ENCODE data around the gene BEST4. TPM values are rescaled to one million over a fixed set of nuclear protein-coding genes. Genes with fewer than 3 reads are reported as not detected.
A peak's percentile ranks its signal among the peaks of the same experiment; 100 is the strongest.
"Not testable (repeated sequence)": the region's sequence is repeated elsewhere in the genome, so short reads cannot be mapped to it uniquely, and the experiment has no call there.

Gene BEST4
- total RNA-seq, 2 experiments from 2014 or later, result 0.26 to 0.42 TPM

- CTCF ChIA-PET, result interaction anchor here (0.6 to 1.9 kb wide), 13 partner anchors 8 to 238 kb away, joined by 3 to 11 read pairs (median 5); partner anchors contain the start of genes BEST4, KIF2C, PLK3 and RNU5D-1
- Mint-ChIP-seq H3K36me3 (ENCODE audit: low read depth) (peaks cover 56% of the 10 kb centered on the region), H3K27me3 (ENCODE audit: low read depth) (no peaks in the 10 kb centered on the region), H3K4me1 (ENCODE audit: low read depth) (peaks cover 34% of the 10 kb centered on the region), H3K27ac (peak overlapping the region; percentile 97), H3K9me3 (ENCODE audit: insufficient read depth) (no peaks in the 10 kb centered on the region), H3K4me3 (peak overlapping the region; percentile 86)
- DNase-seq (peak; percentile 54), ATAC-seq (peak; percentile 28)
- POLR2A ChIA-PET, result interaction anchor here (0.6 to 5.9 kb wide), 25 partner anchors 8 to 746 kb away, joined by 3 to 113 read pairs (median 14); partner anchors contain the start of genes BEST4, BTBD19, DYNLT4 and EIF2B3
These were observed 11.8 kb downstream of the BEST4 start for GRCh38 chr1:44775930-44776729.

GRCh38 chr1:44775078-44775929, 12.7 kb downstream of the BEST4 start, which contains the start of gene RPS8:
Gene RPS8, plus strand, starts transcription at chr1:44775540. Its CDS starts 57 bp downstream, at chr1:44775597.
- peak; percentile 80 for ATAC-seq
- peaks cover 48% of the 10 kb centered on the region for H3K36me3 Mint-ChIP-seq (ENCODE audit: low read depth)

GRCh38 chr1:44766421-44766820, 21.5 kb downstream of the BEST4 start:
- ChIA-PET CTCF (interaction anchor here (1.3 kb wide), 1 partner anchor 34 kb away, joined by 3 read pairs; the partner anchor contains the start of gene PLK3), POLR2A (interaction anchor here (0.7 to 3.6 kb wide), 6 partner anchors 8 to 45 kb away, joined by 4 to 29 read pairs (median 6); partner anchors contain the start of genes RNU5D-1 and RPS8)
- H3K27ac Mint-ChIP-seq; DNase-seq; ATAC-seq; H3K9me3 Mint-ChIP-seq (ENCODE audit: insufficient read depth); H3K4me3 Mint-ChIP-seq; H3K27me3 Mint-ChIP-seq (ENCODE audit: low read depth); H3K4me1 Mint-ChIP-seq (ENCODE audit: low read depth): not testable (repeated sequence)
- peaks cover 52% of the 10 kb centered on the region for H3K36me3 Mint-ChIP-seq (ENCODE audit: low read depth)

More at GRCh38 chr1:44775078-44775929, 12.7 kb downstream of the BEST4 start, which contains the start of gene RPS8:
- ChIA-PET POLR2A (interaction anchor here (0.6 to 5.9 kb wide), 28 partner anchors 9 to 809 kb away, joined by 3 to 113 read pairs (median 11); partner anchors contain the start of genes BEST4, BTBD19, DYNLT4 and EIF2B3), CTCF (interaction anchor here (0.6 to 1.9 kb wide), 16 partner anchors 9 to 239 kb away, joined by 3 to 11 read pairs (median 4); partner anchors contain the start of genes BEST4, KIF2C, PLK3 and RNU5D-1)
- peak; percentile 95 for DNase-seq
- no peaks in the 10 kb centered on the region for H3K9me3 Mint-ChIP-seq (ENCODE audit: insufficient read depth)
- peak within 1 kb of the TSS; percentile 86 for H3K4me3 Mint-ChIP-seq
- peak within 1 kb of the TSS; percentile 97 for H3K27ac Mint-ChIP-seq
- H3K27me3 Mint-ChIP-seq (ENCODE audit: low read depth), result no peaks in the 10 kb centered on the region
- peaks cover 33% of the 10 kb centered on the region for H3K4me1 Mint-ChIP-seq (ENCODE audit: low read depth)

- peaks cover 15% of the 10 kb centered on the region for H3K4me1 Mint-ChIP-seq (ENCODE audit: low read depth)
- ChIA-PET CTCF (interaction anchor here (2.0 kb wide), 1 partner anchor 30 kb away, joined by 5 read pairs; the partner anchor contains the start of gene RNU5D-1), POLR2A (interaction anchor here (0.7 to 3.8 kb wide), 4 partner anchors 14 to 30 kb away, joined by 3 to 19 read pairs (median 15); partner anchors contain the start of genes RNU5D-1 and RPS8)
- DNase-seq (no peak), ATAC-seq (no peak)
- no peaks in the 10 kb centered on the region for H3K27me3 Mint-ChIP-seq (ENCODE audit: low read depth)
- no peaks in the 10 kb centered on the region for H3K9me3 Mint-ChIP-seq (ENCODE audit: insufficient read depth)
- no peak overlapping the region for H3K27ac Mint-ChIP-seq
- H3K4me3 Mint-ChIP-seq, result no peak overlapping the region
- H3K36me3 Mint-ChIP-seq (ENCODE audit: low read depth), result peaks cover 74% of the 10 kb centered on the region
These were observed 27.1 kb downstream of the BEST4 start for GRCh38 chr1:44760876-44761275.

- ATAC-seq (no peak), DNase-seq (no peak)
- H3K4me1 Mint-ChIP-seq (ENCODE audit: low read depth), result peaks cover 20% of the 10 kb centered on the region
- no peaks in the 10 kb centered on the region for H3K9me3 Mint-ChIP-seq (ENCODE audit: insufficient read depth)
- peaks cover 83% of the 10 kb centered on the region for H3K36me3 Mint-ChIP-seq (ENCODE audit: low read depth)
- H3K4me3 Mint-ChIP-seq, result no peak overlapping the region
- no peaks in the 10 kb centered on the region for H3K27me3 Mint-ChIP-seq (ENCODE audit: low read depth)
- no peak overlapping the region for H3K27ac Mint-ChIP-seq
- ChIA-PET POLR2A (interaction anchor here (1.2 to 3.8 kb wide), 4 partner anchors 8 to 28 kb away, joined by 4 to 11 read pairs (median 8); partner anchors contain the start of gene RNU5D-1), CTCF (no interaction called here)
These were observed 28.9 kb downstream of the BEST4 start for GRCh38 chr1:44759077-44759476.

GRCh38 chr1:44757420-44757819, 30.6 kb downstream of the BEST4 start:
- ChIA-PET CTCF (no interaction called here), POLR2A (no interaction called here)
- Mint-ChIP-seq H3K4me3 (no peak overlapping the region), H3K4me1 (ENCODE audit: low read depth) (peaks cover 20% of the 10 kb centered on the region), H3K27me3 (ENCODE audit: low read depth) (no peaks in the 10 kb centered on the region), H3K36me3 (ENCODE audit: low read depth) (peaks cover 83% of the 10 kb centered on the region), H3K9me3 (ENCODE audit: insufficient read depth) (no peaks in the 10 kb centered on the region), H3K27ac (peak overlapping the region; percentile 63)
- no peak for DNase-seq
- ATAC-seq, result no peak

- no peak for ATAC-seq
- ChIA-PET CTCF (interaction anchor here (0.7 to 1.6 kb wide), 4 partner anchors 17 to 88 kb away, joined by 3 to 4 read pairs (median 4); partner anchors contain the start of gene RNU5D-1), POLR2A (interaction anchor here (1.6 to 3.2 kb wide), 3 partner anchors 17 to 27 kb away, joined by 3 to 21 read pairs (median 11); partner anchors contain the start of gene RNU5D-1)
- Mint-ChIP-seq H3K27ac (no peak overlapping the region), H3K4me3 (no peak overlapping the region), H3K27me3 (ENCODE audit: low read depth) (no peaks in the 10 kb centered on the region), H3K36me3 (ENCODE audit: low read depth) (peaks cover 66% of the 10 kb centered on the region), H3K4me1 (ENCODE audit: low read depth) (peaks cover 32% of the 10 kb centered on the region), H3K9me3 (ENCODE audit: insufficient read depth) (no peaks in the 10 kb centered on the region)
- DNase-seq, result no peak
These were observed 40.1 kb downstream of the BEST4 start for GRCh38 chr1:44747878-44748277.

GRCh38 chr1:44743211-44743610, 44.8 kb downstream of the BEST4 start:
- Mint-ChIP-seq H3K27me3 (ENCODE audit: low read depth) (no peaks in the 10 kb centered on the region), H3K4me3 (peak overlapping the region; percentile 56), H3K4me1 (ENCODE audit: low read depth) (peaks cover 59% of the 10 kb centered on the region), H3K27ac (peak overlapping the region; percentile 69), H3K36me3 (ENCODE audit: low read depth) (peaks cover 65% of the 10 kb centered on the region), H3K9me3 (ENCODE audit: insufficient read depth) (no peaks in the 10 kb centered on the region)
- ChIA-PET POLR2A (interaction anchor here (0.6 to 7.3 kb wide), 8 partner anchors 10 to 76 kb away, joined by 3 to 102 read pairs (median 7); partner anchors contain the start of genes RNU5D-1 and RPS8), CTCF (interaction anchor here (1.0 to 7.9 kb wide), 2 partner anchors 13 to 204 kb away, joined by 4 to 61 read pairs; partner anchors contain the start of gene RNU5D-1)
- no peak for DNase-seq
- ATAC-seq, result no peak

GRCh38 chr1:44740179-44740617, 47.8 kb downstream of the BEST4 start:
- H3K4me1 Mint-ChIP-seq (ENCODE audit: low read depth), result peaks cover 42% of the 10 kb centered on the region
- H3K27me3 Mint-ChIP-seq (ENCODE audit: low read depth), result no peaks in the 10 kb centered on the region
- H3K27ac Mint-ChIP-seq, result peak overlapping the region; percentile 97
- DNase-seq (no peak), ATAC-seq (peak; percentile 7)
- CTCF ChIA-PET, result interaction anchor here (1.0 to 7.9 kb wide), 3 partner anchors 10 to 35 kb away, joined by 3 to 61 read pairs (median 5); partner anchors contain the start of genes RNU5D-1 and RPS8
- POLR2A ChIA-PET, result interaction anchor here (0.6 to 7.3 kb wide), 8 partner anchors 10 to 152 kb away, joined by 3 to 102 read pairs (median 6); partner anchors contain the start of genes RNU5D-1 and RPS8
- H3K9me3 Mint-ChIP-seq (ENCODE audit: insufficient read depth), result no peaks in the 10 kb centered on the region
- peak overlapping the region; percentile 99 for H3K4me3 Mint-ChIP-seq
- H3K36me3 Mint-ChIP-seq (ENCODE audit: low read depth), result peaks cover 44% of the 10 kb centered on the region

- DNase-seq (peak; percentile 98), ATAC-seq (peak; percentile 99)
- H3K9me3 Mint-ChIP-seq (ENCODE audit: insufficient read depth), result no peaks in the 10 kb centered on the region
- ChIA-PET POLR2A (interaction anchor here (0.8 to 7.3 kb wide), 5 partner anchors 9 to 70 kb away, joined by 3 to 102 read pairs (median 18); partner anchors contain the start of genes RNU5D-1 and RPS8), CTCF (interaction anchor here (1.9 to 7.9 kb wide), 2 partner anchors 9 to 36 kb away, joined by 5 to 61 read pairs; partner anchors contain the start of genes RNU5D-1 and RPS8)
- H3K36me3 Mint-ChIP-seq (ENCODE audit: low read depth), result peaks cover 40% of the 10 kb centered on the region
- peaks cover 39% of the 10 kb centered on the region for H3K4me1 Mint-ChIP-seq (ENCODE audit: low read depth)
- H3K27me3 Mint-ChIP-seq (ENCODE audit: low read depth), result no peaks in the 10 kb centered on the region
- H3K27ac Mint-ChIP-seq, result peak within 1 kb of the TSS; percentile 97
- H3K4me3 Mint-ChIP-seq, result peak within 1 kb of the TSS; percentile 99
These were observed 48.4 kb downstream of the BEST4 start, which contains the start of gene KIF2C for GRCh38 chr1:44739307-44740178. Gene KIF2C, plus strand, starts transcription at chr1:44739837. Its CDS starts 96 bp downstream, at chr1:44739933.
